Dermis blood vessel endothelial cell (primary cell): ENCODE results near the gene C1GALT1C1L. TPM values are rescaled to one million over a fixed set of nuclear protein-coding genes. Genes with fewer than 3 reads are reported as not detected.
"Not testable (repeated sequence)": the region's sequence is repeated elsewhere in the genome, so short reads cannot be mapped to it uniquely, and the experiment has no call there.

Experiments
- DNase-seq: peaks from one replicate; pipeline ENCODE4 v3.0.0; 2010
- total RNA-seq: library from RNA; depleted of rRNA; stranded (reverse); fragments of >200 nt; gene quantifications from 2 replicates; pipeline ENCODE4 v1.2.3, GENCODE V29; 2014

Gene C1GALT1C1L
- total RNA-seq: 0.17 and 0.37 TPM in 2 replicates

GRCh38 chr2:43676322-43677050 is at the start of gene C1GALT1C1L:
Gene C1GALT1C1L (minus strand): TSS chr2:43676429. CDS start chr2:43676322, 107 bp downstream.
- DNase-seq: peak; percentile 45

- DNase-seq: no peak
Observed at GRCh38 chr2:43725711-43726246, 49.5 kb upstream of the C1GALT1C1L start.

GRCh38 chr2:43724728-43725526 is 48.7 kb upstream of the C1GALT1C1L start:
- no peak for DNase-seq

DNA sequence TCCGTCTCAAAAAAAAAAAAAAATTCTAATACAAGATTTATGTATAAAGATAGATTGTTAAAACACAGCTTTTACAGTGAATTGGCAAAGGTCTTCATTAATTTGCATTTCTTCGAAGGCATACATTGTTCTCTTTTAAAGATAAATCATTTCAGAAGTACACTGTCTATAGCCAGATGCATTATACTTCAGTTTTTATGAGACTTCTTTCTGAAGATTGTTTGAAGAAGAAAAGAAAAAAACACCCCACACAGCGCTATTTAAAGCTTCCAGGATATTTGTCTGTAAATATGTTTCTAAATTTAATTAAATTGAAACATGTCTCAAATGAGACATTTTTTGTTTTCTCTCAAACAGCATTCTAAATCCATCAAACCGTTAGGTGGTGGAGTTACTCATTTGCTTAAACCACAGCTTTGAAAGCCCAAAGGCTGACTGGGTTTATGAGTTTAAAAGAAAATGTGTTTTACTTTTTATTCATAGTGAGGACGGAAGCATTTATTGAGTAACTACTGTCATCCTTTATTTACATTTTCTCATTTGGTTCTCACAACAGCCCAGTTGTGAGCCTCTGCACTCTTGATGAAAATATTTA is 42.4 kb upstream of the C1GALT1C1L start:
- DNase-seq: no peak

DNA sequence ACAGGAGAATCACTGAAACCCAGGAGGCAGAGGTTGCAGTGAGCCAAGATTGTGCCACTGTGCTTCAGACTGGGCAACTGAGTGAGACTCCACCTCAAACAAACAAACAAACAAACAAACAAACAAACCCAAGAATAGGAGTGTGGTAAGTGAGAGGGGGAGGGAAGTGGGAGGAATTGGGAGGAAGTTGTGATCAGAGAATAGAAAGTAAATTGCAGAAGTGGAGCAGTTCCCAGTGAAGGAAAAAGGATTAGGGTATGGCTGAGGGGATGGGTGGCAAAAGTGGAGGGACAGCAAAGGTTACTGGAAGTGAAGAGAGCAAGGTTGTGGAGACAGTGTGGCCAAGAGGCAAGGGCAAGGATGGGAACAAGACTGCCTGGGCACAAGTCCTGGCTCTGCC is 41.1 kb upstream of the C1GALT1C1L start:
- DNase-seq: no peak

DNA sequence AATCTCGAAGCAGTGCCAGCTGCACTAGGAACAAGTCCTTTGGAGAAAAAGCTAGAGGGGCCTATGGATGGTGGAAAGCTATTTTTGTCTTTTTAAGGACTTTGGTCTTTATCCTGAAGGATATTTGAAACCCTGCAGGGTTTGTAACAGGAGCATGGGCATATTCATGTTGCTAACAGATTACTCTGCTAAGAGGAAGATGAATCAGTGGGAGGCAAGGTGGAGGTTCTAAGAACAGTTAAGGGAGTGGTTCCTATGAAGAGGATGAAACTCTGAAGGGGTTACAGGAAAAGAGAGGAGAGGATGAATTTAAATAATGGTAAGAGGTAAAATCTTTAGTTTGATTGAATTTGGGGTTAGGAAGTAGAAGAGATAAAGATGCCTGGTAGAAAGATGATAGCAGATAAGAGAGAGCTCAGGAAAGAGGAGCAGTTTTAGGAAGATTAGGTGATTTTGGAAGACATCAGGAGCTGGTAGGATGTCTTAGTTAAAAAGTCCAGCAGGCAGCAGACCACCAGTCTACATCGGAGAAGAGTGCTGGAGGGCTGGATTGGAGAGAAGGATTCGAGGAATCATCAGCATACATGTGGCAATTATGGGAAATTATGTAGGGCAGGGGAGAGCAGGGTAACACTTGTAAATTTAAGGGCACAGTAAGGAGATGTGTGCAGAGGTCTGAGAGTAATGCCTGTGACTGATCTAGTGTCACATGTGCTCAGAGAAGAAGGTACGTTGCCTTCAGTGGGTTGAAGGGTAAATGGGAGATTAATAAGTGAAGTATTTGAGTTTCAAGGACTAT is 39.3 kb upstream of the C1GALT1C1L start:
- no peak for DNase-seq

DNA sequence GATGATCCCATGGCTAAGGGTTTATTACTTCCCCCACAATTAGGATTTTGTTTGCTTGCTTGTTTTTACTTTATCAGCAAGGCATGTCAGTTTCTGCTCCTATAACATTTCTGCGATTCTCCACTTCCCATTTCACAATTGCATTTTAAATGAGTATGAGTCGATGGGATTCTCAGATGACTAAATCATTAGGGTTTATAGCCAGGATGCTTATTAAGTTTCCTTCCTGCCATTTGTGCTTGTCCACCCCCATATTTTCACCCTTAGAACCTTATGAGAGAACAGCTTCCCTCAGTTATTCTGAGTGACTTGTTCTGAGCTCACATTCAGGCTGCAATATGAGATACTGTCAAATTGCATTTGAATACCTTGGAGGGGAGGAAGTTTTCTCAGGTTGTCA is 37.9 kb upstream of the C1GALT1C1L start:
- peak; percentile 71 for DNase-seq

DNA sequence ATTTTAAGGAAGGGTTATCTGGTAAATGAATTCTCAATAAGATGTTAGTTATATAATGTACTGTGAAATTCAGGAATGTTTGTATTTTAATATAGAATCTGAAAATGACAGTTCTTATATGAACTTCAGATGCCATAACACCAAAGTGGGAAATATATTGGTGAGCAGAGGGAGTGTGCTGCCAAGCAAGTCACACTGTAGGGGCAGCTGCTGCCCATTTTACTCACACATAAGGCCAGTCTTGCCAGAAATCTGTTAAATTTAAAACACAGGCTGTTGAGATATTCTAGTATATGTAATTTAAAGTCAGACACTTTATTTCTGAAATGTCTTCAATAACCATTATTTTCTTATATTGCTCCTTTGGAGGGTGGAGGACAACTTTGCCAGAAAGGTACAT is 34.6 kb upstream of the C1GALT1C1L start:
- DNase-seq: no peak

GRCh38 chr2:43708891-43709290 is 32.7 kb upstream of the C1GALT1C1L start:
- DNase-seq: no peak

GRCh38 chr2:43708178-43708577 is 31.9 kb upstream of the C1GALT1C1L start:
- no peak for DNase-seq

GRCh38 chr2:43707255-43708015 is 31.2 kb upstream of the C1GALT1C1L start:
- DNase-seq: peak; percentile 79

GRCh38 chr2:43701111-43701510 is 24.9 kb upstream of the C1GALT1C1L start:
- DNase-seq: no peak

GRCh38 chr2:43699761-43700160 is 23.5 kb upstream of the C1GALT1C1L start:
- DNase-seq: no peak

DNA sequence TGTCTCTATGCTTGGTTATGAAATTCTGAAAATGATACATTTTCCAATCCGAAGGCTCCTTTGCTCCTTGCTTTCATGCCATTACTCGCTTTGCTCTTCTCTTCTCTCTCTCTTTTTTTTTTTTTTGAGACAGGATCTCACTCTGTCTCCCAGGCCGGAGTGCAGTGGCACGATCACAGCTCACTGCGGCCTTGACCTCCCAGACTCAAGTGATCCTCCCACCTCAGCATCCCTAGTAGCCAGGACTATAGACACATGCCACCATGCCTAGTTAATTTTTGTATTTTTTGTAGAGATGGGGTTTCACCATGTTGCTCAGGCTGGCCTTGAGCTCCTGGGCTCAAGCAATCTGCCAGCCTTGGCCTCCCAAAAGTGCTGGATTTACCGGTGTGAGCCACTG is 21.9 kb upstream of the C1GALT1C1L start:
- DNase-seq: not testable (repeated sequence)

- no peak for DNase-seq
Observed at GRCh38 chr2:43692428-43692994, 16.3 kb upstream of the C1GALT1C1L start.

GRCh38 chr2:43689999-43690398 is 13.8 kb upstream of the C1GALT1C1L start:
- DNase-seq: no peak

DNA sequence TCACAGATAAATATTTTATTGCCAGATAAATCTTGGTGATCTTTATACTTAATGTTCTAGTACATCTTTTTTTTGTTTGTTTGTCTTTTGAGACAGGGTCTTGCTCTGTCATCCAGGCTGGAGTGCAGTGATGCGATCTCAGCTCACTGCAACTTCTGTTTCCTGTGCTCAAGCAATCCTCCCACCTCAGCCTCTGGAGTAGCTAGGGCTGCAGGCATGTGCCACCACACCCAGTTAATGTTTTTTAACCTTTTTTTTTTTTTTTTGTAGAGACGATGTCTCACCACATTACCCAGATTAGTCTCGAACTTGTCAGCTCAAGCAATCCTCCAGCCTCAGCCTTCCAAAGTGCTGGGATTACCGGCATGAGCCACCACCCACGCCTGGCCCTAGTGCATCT is 9.1 kb upstream of the C1GALT1C1L start:
- DNase-seq: no peak

DNA sequence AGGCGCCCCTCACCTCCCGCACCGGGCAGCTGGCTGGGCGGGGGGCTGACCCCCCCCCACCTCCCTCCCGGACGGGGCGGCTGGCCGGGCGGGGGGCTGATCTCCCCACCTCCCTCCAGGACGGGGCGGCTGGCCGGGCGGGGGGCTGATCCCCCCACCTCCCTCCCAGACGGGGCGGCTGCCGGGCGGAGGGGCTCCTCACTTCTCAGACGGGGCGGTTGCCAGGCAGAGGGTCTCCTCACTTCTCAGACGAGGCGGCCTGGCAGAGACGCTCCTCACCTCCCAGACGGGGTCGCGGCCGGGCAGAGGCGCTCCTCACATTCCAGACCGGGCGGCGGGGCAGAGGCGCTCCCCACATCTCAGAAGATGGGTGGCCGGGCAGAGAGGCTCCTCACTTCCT is 1.6 kb upstream of the C1GALT1C1L start:
- not testable (repeated sequence) for DNase-seq

GRCh38 chr2:43675646-43676321 is 445 bp downstream of the C1GALT1C1L start:
- no peak for DNase-seq

- no peak for DNase-seq
Observed at GRCh38 chr2:43657241-43657640, 19.0 kb downstream of the C1GALT1C1L start.

DNA sequence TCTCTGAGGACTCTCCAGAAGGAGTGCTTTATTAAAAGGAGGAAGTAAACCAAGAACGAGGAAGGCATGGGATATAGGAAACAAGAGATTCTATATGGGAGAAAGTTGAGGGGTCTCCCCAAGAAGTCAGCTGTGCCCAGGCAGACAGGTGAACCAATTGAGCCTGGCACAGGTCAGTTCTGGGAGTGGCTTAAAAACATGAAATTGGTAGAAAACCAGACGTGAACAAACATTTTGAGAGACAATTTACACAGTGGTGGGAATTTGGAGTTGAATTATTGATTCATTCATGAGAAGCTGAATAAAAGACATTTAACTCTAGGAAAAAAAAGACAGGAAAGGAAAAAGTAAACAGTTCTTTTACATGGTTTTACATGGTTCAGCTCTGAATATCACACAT is 22.7 kb downstream of the C1GALT1C1L start:
- no peak for DNase-seq
